Measurements from ENCODE around the gene SPEN. TPM values are rescaled to one million over a fixed set of nuclear protein-coding genes. Genes with fewer than 3 reads are reported as not detected.

Gene SPEN
- total RNA-seq, 4 donors from 2014 or later, result 40.7 to 97.0 (median 57.3) TPM

GRCh38 chr1:15899266-15899665, 51.8 kb downstream of the SPEN start:
- intact Hi-C loops (cut with DNase I), result loop anchor here (10.0 kb wide), 1 partner anchor 54 kb away; the partner anchor contains the start of gene SPEN
- H3K9me3 ChIP-seq, result no peaks in the 10 kb centered on the region
- no peaks in the 10 kb centered on the region for H3K36me3 ChIP-seq
- no peak overlapping the region for H3K4me3 ChIP-seq (replicated peaks in 1 of 3)
- WGBS, 2 donors, result 89 to 93% methylated on average over 9 of the region's 9 CpGs
- peak overlapping the region in 1 of 3 donors; percentile 79 for H3K27ac ChIP-seq
- TF ChIP-seq POLR2A (IDR thresholded peaks at IDR 0.05) (no peak), CTCF (IDR thresholded peaks at IDR 0.05) (no peak)
- no peak for DNase-seq
- H3K27me3 ChIP-seq, result no peaks in the 10 kb centered on the region
- H3K4me1 ChIP-seq, result peaks cover 19 to 34% of the 10 kb centered on the region in 2 donors

GRCh38 chr1:15900662-15901279, 53.3 kb downstream of the SPEN start:
- Histone ChIP-seq H3K27ac (peak overlapping the region; percentile 79 to 92 (median 79)), H3K36me3 (no peaks in the 10 kb centered on the region), H3K9me3 (no peaks in the 10 kb centered on the region), H3K4me1 (peaks cover 19 to 33% of the 10 kb centered on the region in 2 donors), H3K27me3 (no peaks in the 10 kb centered on the region), H3K4me3 (replicated peaks in 1 of 3) (no peak overlapping the region)
- intact Hi-C loops (cut with DNase I), result no loop called here
- 35 to 40% methylated on average over 8 of the region's 8 CpGs for WGBS, 2 donors
- TF ChIP-seq CTCF (IDR thresholded peaks at IDR 0.05) (peak in 1 of 6 experiments; percentile 28), POLR2A (IDR thresholded peaks at IDR 0.05) (no peak)
- peak; percentile 85 to 89 for DNase-seq

- no peak overlapping the region for H3K4me3 ChIP-seq (replicated peaks in 1 of 3)
- TF ChIP-seq POLR2A (IDR thresholded peaks at IDR 0.05) (no peak), CTCF (IDR thresholded peaks at IDR 0.05) (no peak)
- DNase-seq, result no peak
- intact Hi-C loops (cut with DNase I), result no loop called here
- WGBS, 2 donors, result 90 to 92% methylated on average over 3 of the region's 3 CpGs
- no peaks in the 10 kb centered on the region for H3K27me3 ChIP-seq
- no peaks in the 10 kb centered on the region for H3K9me3 ChIP-seq
- no peak overlapping the region for H3K27ac ChIP-seq
- no peaks in the 10 kb centered on the region for H3K36me3 ChIP-seq
- peaks cover 23 to 30% of the 10 kb centered on the region in 2 donors for H3K4me1 ChIP-seq
Observed at GRCh38 chr1:15902882-15903281, 55.4 kb downstream of the SPEN start.

- Histone ChIP-seq H3K27ac (no peak overlapping the region), H3K9me3 (no peaks in the 10 kb centered on the region), H3K27me3 (no peaks in the 10 kb centered on the region), H3K4me3 (replicated peaks in 1 of 3) (no peak overlapping the region), H3K36me3 (peaks cover 5 to 15% of the 10 kb centered on the region in 2 donors), H3K4me1 (peaks cover 4 to 8% of the 10 kb centered on the region in 2 donors)
- no peak for DNase-seq
- WGBS, 2 donors, result 97 to 98% methylated on average over 4 of the region's 4 CpGs
- intact Hi-C loops (cut with DNase I), result no loop called here
- TF ChIP-seq POLR2A (IDR thresholded peaks at IDR 0.05) (no peak), CTCF (IDR thresholded peaks at IDR 0.05) (no peak)
Observed at GRCh38 chr1:15908597-15908996, 61.1 kb downstream of the SPEN start.

GRCh38 chr1:15911141-15911540, 63.6 kb downstream of the SPEN start:
- Histone ChIP-seq H3K4me3 (replicated peaks in 1 of 3) (no peak overlapping the region), H3K27me3 (no peaks in the 10 kb centered on the region), H3K27ac (peak overlapping the region in 1 of 3 donors; percentile 15), H3K36me3 (peaks cover 5 to 15% of the 10 kb centered on the region in 2 donors), H3K4me1 (peaks cover 10 to 12% of the 10 kb centered on the region in 2 donors), H3K9me3 (no peaks in the 10 kb centered on the region)
- no peak for DNase-seq
- 93 to 95% methylated on average over 1 of the region's 1 CpG for whole genome bisulfite sequencing, 2 donors
- intact Hi-C loops (cut with DNase I), result no loop called here
- TF ChIP-seq CTCF (IDR thresholded peaks at IDR 0.05), result no peak
- TF ChIP-seq POLR2A (IDR thresholded peaks at IDR 0.05), result no peak
